Keratinocyte (primary cell): ENCODE results near the gene PTPRT.

Experiments
- CTCF ChIP-seq, 3 experiments: IDR thresholded peaks in 1 of 3; conservative IDR thresholded peaks in 1 of 3; optimal IDR thresholded peaks in 1 of 3; 2 replicates in 2 of 3; 3 replicates in 1 of 3; pipeline versions ENCODE3 to v1.5.1; 2011; ENCODE audit warnings: low read length in 3 of 3, mild to moderate bottlenecking in 3 of 3, moderate library complexity in 2 of 3, control low read depth in 1 of 3, inconsistent platforms in 1 of 3; ENCODE audit not compliant: insufficient read depth in 2 of 3; ENCODE audit errors: extremely low read depth in 1 of 3
- EZH2 ChIP-seq: IDR thresholded peaks from one replicate; pipeline ENCODE4 v1.6.1; 2012; ENCODE audit warnings: inconsistent platforms, mild to moderate bottlenecking, low read length, moderate library complexity

GRCh38 chr20:42697962-42698361, 491.7 kb downstream of the PTPRT start:
- TF ChIP-seq CTCF (optimal IDR thresholded peaks at IDR 0.05 in 1 of 3, IDR thresholded peaks at IDR 0.05 in 1 of 3, conservative IDR thresholded peaks at IDR 0.05 in 1 of 3; ENCODE audit: extremely low read depth in 1 of 3, insufficient read depth in 2 of 3, low read length in 3 of 3) (no peak), EZH2 (no peak)
